Retina (tissue), 1 donor: ENCODE data around the gene MDH1B.
A peak's percentile ranks its signal among the peaks of the same experiment; 100 is the strongest.

Source experiments
- DNase-seq: peaks from one replicate; pipeline ENCODE4 v3.0.0-alpha.2; 2016

Gene MDH1B

GRCh38 chr2:206693399-206694137 lies 71.6 kb downstream of the MDH1B start:
- DNase-seq: peak; percentile 54

GRCh38 chr2:206692971-206693370 lies 72.2 kb downstream of the MDH1B start:
- DNase-seq: no peak

- no peak for DNase-seq
Measured at GRCh38 chr2:206688990-206689389, 76.1 kb downstream of the MDH1B start.

GRCh38 chr2:206688453-206688852 lies 76.7 kb downstream of the MDH1B start:
- no peak for DNase-seq
